Fibroblast of lung (primary cell): ENCODE measurements around the gene ZNF84. TPM values are rescaled to one million over a fixed set of nuclear protein-coding genes. Genes with fewer than 3 reads are reported as not detected.

Experiments used
- DNase-seq, 2 donors: peaks; one replicate each; pipeline versions ENCODE4 v3.0.0 to v3.0.0-alpha.2; 2010; ENCODE audit warnings: low read depth in 2 of 2
- H2AFZ ChIP-seq: 2 replicates; pipeline ENCODE4 v1.5.1; 2012; ENCODE audit warnings: low read length, control low read depth, inconsistent platforms
- H3K27ac ChIP-seq: 2 replicates; pipeline ENCODE4 v1.5.1; 2011; ENCODE audit warnings: low read length, control low read depth; ENCODE audit not compliant: insufficient read depth
- H3K27me3 ChIP-seq: 2 replicates; pipeline ENCODE4 v1.5.1; 2011; ENCODE audit warnings: mild to moderate bottlenecking, low read length; ENCODE audit not compliant: control insufficient read depth, insufficient read depth
- H3K36me3 ChIP-seq: 2 replicates; pipeline ENCODE4 v1.5.1; 2011; ENCODE audit warnings: low read length; ENCODE audit not compliant: control insufficient read depth, insufficient read depth
- H3K4me1 ChIP-seq: 2 replicates; pipeline ENCODE4 v1.5.1; 2011; ENCODE audit warnings: low read length; ENCODE audit not compliant: control insufficient read depth, insufficient read depth; ENCODE audit errors: extremely low read depth
- H3K4me2 ChIP-seq: 2 replicates; pipeline ENCODE4 v1.5.1; 2011; ENCODE audit warnings: low read length, control low read depth; ENCODE audit not compliant: insufficient read depth; ENCODE audit errors: extremely low read depth
- H3K4me3 ChIP-seq, 4 experiments: fragments of 200-600 bp in 1 of 4; sonication (generic) in 1 of 4; replicated peaks in 1 of 4; 2 replicates each; pipeline ENCODE4 v1.5.1; 2011 to 2016; ENCODE audit warnings: low read length in 4 of 4, low read depth in 3 of 4, mild to moderate bottlenecking in 3 of 4, control low read depth in 2 of 4, inconsistent platforms in 1 of 4, mixed read lengths in 1 of 4; ENCODE audit not compliant: insufficient read depth in 1 of 4; ENCODE audit errors: control extremely low read depth in 1 of 4
- H3K79me2 ChIP-seq: 2 replicates; pipeline ENCODE4 v1.5.1; 2012; ENCODE audit warnings: mild to moderate bottlenecking, low read length, inconsistent platforms; ENCODE audit not compliant: control insufficient read depth, insufficient read depth
- H3K9ac ChIP-seq: 2 replicates; pipeline ENCODE4 v1.5.1; 2011; ENCODE audit warnings: mild to moderate bottlenecking, low read length, control low read depth; ENCODE audit not compliant: insufficient read depth
- H3K9me3 ChIP-seq: 2 replicates; pipeline ENCODE4 v1.5.1; 2012; ENCODE audit warnings: low read depth, low read length; ENCODE audit not compliant: control insufficient read depth, insufficient read depth
- H4K20me1 ChIP-seq: 2 replicates; pipeline ENCODE4 v1.5.1; 2011; ENCODE audit warnings: low read length; ENCODE audit not compliant: control insufficient read depth, insufficient read depth; ENCODE audit errors: extremely low read depth
- EZH2 ChIP-seq: IDR thresholded peaks from 2 replicates; pipeline ENCODE4 v1.5.1; 2012; ENCODE audit warnings: low read length, control low read depth, mild to moderate bottlenecking; ENCODE audit errors: missing control alignments
- polyA plus RNA-seq, 2 donors: library from polyadenylated mRNA; depleted of rRNA in 1 of 2; stranded (reverse) in 1 of 2; unstranded in 1 of 2; fragments of >200 nt; gene quantifications; 2 replicates each; pipeline ENCODE4 v1.2.1, GENCODE V29; 2011 to 2012; ENCODE audit warnings: missing spikeins in 1 of 2
- total RNA-seq: library from RNA; depleted of rRNA; stranded (reverse); fragments of >200 nt; gene quantifications from 2 replicates; pipeline ENCODE4 v1.2.1, GENCODE V29; 2014
- TF ChIP-seq, protein P1 (sequence below), 2 donors: IDR thresholded peaks in 1 of 2; conservative IDR thresholded peaks in 1 of 2; 1 replicate in 1 of 2; 2 replicates in 1 of 2; pipeline ENCODE4 v1.5.1; 2011 to 2012; ENCODE audit warnings: low read length in 2 of 2, control low read depth in 1 of 2, inconsistent platforms in 1 of 2, low read depth in 1 of 2, mild to moderate bottlenecking in 1 of 2

ZNF84 gene
- total and polyA plus RNA-seq, 2 donors (not counting 1 experiment from before 2014, with no cell fraction given) = 17.9 to 25.4 TPM

DNA sequence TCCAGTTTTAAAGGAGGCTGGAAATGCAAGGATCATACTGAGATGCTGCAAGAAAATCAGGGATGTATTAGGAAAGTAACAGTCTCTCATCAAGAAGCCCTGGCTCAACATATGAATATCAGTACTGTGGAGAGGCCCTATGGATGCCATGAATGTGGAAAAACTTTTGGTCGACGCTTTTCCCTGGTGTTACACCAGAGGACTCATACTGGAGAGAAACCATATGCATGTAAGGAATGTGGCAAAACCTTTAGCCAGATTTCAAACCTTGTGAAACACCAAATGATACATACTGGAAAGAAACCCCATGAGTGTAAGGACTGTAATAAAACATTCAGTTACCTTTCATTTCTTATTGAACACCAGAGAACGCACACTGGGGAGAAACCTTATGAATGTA, 68.3 kb downstream of the ZNF84 start:
- no peaks in the 10 kb centered on the region for H3K4me1 ChIP-seq
- H3K4me3 ChIP-seq = no peak overlapping the region
- DNase-seq = peak in 1 of 2 donors; percentile 14
- H3K4me2 ChIP-seq = no peak overlapping the region
- H3K27ac ChIP-seq = no peak overlapping the region
- no peaks in the 10 kb centered on the region for H3K27me3 ChIP-seq
- peaks cover 7% of the 10 kb centered on the region for H3K9me3 ChIP-seq
- peaks cover 3% of the 10 kb centered on the region for H3K36me3 ChIP-seq
- no peak for TF ChIP-seq EZH2
- TF ChIP-seq, protein P1, sequence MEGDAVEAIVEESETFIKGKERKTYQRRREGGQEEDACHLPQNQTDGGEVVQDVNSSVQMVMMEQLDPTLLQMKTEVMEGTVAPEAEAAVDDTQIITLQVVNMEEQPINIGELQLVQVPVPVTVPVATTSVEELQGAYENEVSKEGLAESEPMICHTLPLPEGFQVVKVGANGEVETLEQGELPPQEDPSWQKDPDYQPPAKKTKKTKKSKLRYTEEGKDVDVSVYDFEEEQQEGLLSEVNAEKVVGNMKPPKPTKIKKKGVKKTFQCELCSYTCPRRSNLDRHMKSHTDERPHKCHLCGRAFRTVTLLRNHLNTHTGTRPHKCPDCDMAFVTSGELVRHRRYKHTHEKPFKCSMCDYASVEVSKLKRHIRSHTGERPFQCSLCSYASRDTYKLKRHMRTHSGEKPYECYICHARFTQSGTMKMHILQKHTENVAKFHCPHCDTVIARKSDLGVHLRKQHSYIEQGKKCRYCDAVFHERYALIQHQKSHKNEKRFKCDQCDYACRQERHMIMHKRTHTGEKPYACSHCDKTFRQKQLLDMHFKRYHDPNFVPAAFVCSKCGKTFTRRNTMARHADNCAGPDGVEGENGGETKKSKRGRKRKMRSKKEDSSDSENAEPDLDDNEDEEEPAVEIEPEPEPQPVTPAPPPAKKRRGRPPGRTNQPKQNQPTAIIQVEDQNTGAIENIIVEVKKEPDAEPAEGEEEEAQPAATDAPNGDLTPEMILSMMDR (conservative IDR thresholded peaks at IDR 0.05 in 1 of 2, IDR thresholded peaks at IDR 0.05 in 1 of 2; ENCODE audit: low read depth in 1 of 2, low read length in 2 of 2) = no peak
- H4K20me1 ChIP-seq = no peaks in the 10 kb centered on the region
- H3K79me2 ChIP-seq = no peaks in the 10 kb centered on the region
- no peak overlapping the region for H2AFZ ChIP-seq
- H3K9ac ChIP-seq = no peak overlapping the region

DNA sequence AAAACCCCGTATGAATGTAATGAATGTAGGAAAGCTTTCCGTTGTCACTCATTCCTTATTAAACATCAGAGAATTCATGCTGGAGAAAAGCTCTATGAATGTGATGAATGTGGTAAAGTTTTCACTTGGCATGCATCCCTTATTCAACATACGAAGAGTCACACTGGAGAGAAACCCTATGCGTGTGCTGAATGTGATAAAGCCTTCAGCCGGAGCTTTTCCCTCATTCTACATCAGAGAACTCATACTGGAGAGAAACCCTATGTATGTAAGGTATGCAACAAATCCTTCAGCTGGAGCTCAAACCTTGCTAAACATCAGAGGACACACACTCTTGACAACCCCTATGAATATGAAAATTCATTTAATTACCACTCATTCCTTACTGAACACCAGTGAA, 68.9 kb downstream of the ZNF84 start:
- Histone ChIP-seq H3K27me3 (no peaks in the 10 kb centered on the region), H2AFZ (no peak overlapping the region), H3K9ac (no peak overlapping the region), H3K36me3 (peaks cover 3% of the 10 kb centered on the region), H3K4me2 (no peak overlapping the region), H3K4me1 (no peaks in the 10 kb centered on the region), H3K4me3 (no peak overlapping the region), H3K9me3 (peaks cover 7% of the 10 kb centered on the region), H3K27ac (no peak overlapping the region), H4K20me1 (no peaks in the 10 kb centered on the region), H3K79me2 (no peaks in the 10 kb centered on the region)
- TF ChIP-seq, protein P1 (conservative IDR thresholded peaks at IDR 0.05 in 1 of 2, IDR thresholded peaks at IDR 0.05 in 1 of 2; ENCODE audit: low read depth in 1 of 2, low read length in 2 of 2) = no peak
- no peak for TF ChIP-seq EZH2
- peak; percentile 20 to 40 for DNase-seq

DNA sequence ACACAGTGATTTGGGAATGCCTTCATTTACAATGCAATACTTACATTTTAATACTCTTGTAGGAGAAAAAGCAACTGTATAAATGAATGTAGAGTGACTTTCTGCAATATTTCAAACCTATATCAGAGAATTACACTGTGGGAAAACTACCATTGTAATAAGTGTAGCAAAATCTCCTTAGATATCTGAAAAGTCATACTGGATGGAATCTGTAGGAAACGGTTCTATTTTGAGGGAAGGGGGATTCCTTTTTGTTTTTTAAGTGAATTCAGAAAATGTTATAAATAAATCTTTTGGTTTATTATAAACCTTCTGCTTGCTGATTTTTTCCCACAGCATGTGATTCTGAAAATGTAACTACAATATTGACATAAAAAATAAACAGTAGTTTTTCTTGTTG, 69.8 kb downstream of the ZNF84 start:
- Histone ChIP-seq H2AFZ (no peak overlapping the region), H3K36me3 (peaks cover 3% of the 10 kb centered on the region), H3K9ac (no peak overlapping the region), H3K4me1 (no peaks in the 10 kb centered on the region), H3K4me3 (no peak overlapping the region), H3K27me3 (no peaks in the 10 kb centered on the region), H4K20me1 (no peaks in the 10 kb centered on the region), H3K4me2 (no peak overlapping the region), H3K27ac (no peak overlapping the region), H3K79me2 (no peaks in the 10 kb centered on the region), H3K9me3 (peaks cover 7% of the 10 kb centered on the region)
- DNase-seq = no peak
- TF ChIP-seq, protein P1 (conservative IDR thresholded peaks at IDR 0.05 in 1 of 2, IDR thresholded peaks at IDR 0.05 in 1 of 2; ENCODE audit: low read depth in 1 of 2, low read length in 2 of 2) = no peak
- TF ChIP-seq EZH2 = no peak
